ENCODE results near the gene SMIM15.

- TF ChIP-seq CTCF (IDR thresholded peaks at IDR 0.05) (no peak), POLR2A (IDR thresholded peaks at IDR 0.05) (no peak)
These were observed 16.4 kb upstream of the SMIM15 start for GRCh38 chr5:61178702-61179101.
